OCI-LY3 (cell line): ENCODE data around the gene RBMX2.

ENCODE experiments used
- CTCF ChIP-seq: fragments of 200-600, 300-600 bp; sonication (generic); IDR thresholded peaks from 2 replicates; pipeline ENCODE4 v1.5.1; 2014; ENCODE audit warnings: antibody characterized with exemption, low read length, low read depth
- EZH2phosphoT487 ChIP-seq: fragments of 200-600 bp; shearing (Covaris generic); IDR thresholded peaks from 2 replicates; pipeline ENCODE4 v1.6.1; 2018; ENCODE audit warnings: antibody characterized with exemption, mixed run types, low read depth

- no peak for TF ChIP-seq CTCF
- no peak for TF ChIP-seq EZH2phosphoT487
Observed at GRCh38 chrX:130418740-130419139, 17.0 kb downstream of the RBMX2 start.
